GM19239 (cell line): ENCODE measurements around the gene ZNF107.
"Not testable (repeated sequence)": the region's sequence is repeated elsewhere in the genome, so short reads cannot be mapped to it uniquely, and the experiment has no call there.

Source experiments
- DNase-seq: peaks from one replicate; pipeline ENCODE4 v3.0.0; 2011; ENCODE audit warnings: low spot score; ENCODE audit not compliant: insufficient read length
- FAIRE-seq: peaks from 2 replicates; lab custom pipeline; 2011; peaks lifted over from hg19 to GRCh38; lab: Jason Lieb, UNC

The ZNF107 gene

DNA sequence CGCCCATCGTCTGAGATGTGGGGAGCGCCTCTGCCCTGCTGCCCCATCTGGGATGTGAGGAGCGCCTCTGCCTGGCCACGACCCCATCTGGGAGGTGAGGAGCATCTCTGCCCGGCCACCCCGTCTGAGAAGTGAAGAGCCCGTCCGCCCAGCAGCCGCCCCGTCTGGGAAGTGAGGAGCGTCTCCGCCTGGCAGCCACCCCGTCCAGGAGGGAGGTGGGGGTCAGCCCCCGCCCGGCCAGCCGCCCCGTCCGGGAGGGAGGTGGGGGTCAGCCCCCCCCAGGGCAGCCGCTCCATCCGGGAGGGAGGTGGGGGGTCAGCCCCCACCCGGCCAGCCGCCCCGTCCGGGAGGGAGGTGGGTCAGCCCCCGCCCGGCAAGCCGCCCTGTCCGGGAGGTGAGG lies 52.0 kb downstream of the ZNF107 start:
- not testable (repeated sequence) for FAIRE-seq

DNA sequence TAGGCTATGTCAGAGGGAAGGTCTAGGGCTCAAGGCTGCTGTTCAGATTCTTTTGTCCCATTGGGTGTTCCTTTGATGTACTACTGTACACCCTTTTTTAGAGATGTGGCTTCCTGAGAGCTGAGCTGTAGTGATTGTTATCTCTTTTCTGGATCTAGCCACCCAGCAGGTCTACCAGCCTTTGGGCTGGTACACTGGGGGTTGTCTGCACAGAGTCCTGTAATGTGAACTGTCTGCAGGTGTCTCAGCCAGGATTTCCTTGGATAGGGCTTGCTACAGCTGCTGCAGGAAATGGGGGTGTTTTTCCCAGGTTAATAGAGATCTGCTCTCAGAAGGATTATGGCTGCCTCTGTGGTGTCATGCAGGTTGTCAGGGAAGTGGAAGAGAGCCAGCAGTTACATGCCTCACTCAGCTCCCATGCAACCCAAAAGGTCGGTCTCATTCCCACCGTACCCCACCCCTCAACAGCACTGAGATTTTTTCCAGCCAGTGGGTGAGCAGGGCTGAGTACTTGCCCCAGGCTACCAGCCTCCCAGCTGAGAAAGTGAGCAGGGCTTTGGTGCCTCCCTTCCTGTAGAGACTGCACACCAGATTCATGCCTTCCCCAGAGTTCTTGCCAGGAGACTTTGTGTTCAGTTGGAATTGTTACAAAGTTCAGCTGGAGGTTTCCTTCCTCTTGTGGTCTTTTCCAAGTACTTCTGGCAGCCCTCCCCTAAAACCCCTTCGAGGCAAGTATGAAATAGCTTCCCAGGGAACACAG lies 63.3 kb downstream of the ZNF107 start:
- FAIRE-seq (no peak), DNase-seq (no peak)

More for the DNA sequence above, 52.0 kb downstream of the ZNF107 start:
- DNase-seq, result not testable (repeated sequence)

DNA sequence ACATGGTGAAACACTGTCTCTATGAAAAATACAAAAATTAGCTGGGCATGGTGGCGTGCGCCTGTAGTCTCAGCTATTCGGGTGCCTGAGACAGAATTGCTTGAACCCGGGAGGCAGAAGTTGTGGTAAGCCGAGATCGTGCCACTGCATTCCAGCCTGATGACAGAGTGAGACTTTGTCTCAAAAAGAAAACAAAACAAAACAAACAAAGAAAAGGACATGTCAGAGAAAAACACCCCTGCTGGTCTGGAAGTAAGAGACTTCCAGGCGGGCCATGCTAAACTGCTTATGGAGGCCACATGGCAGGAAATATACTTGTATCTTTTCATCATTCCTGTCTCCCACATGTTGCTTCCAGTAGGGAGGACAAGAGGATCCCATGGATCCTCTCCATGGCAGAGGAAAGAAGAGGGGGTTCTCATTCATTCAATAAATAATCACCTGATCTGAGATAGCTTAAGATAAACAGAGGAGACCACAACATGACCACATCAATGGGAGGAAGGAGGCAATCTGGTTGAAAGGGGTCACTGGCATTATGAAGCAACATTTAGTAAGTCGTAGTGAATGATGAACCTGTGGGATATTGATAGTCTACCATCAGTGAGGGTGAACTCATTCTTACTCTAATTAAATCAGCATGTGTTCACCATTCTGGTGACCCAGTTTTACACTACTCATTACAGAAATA lies 67.8 kb downstream of the ZNF107 start:
- DNase-seq, result no peak
- FAIRE-seq, result no peak

DNA sequence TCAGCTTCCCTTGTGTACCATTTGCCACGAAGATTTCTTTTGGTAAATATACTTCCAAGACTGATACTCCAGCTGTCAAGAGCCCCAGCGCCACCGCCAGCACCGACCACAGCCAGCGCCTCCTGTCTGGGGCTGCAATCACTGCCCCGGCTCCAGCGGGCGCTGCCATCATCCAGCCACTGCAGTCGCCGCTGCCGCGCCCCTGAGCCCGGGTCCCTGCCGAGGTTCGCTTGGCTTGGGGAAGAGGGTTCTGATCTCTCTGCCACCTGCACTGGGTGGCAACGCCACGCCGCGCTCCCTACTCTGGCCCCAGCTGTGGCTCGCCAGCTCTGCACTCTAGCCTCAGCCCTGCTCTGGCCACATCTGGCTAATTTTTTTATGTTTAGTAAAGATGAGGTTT lies 70.6 kb downstream of the ZNF107 start:
- no peak for DNase-seq
- no peak for FAIRE-seq

DNA sequence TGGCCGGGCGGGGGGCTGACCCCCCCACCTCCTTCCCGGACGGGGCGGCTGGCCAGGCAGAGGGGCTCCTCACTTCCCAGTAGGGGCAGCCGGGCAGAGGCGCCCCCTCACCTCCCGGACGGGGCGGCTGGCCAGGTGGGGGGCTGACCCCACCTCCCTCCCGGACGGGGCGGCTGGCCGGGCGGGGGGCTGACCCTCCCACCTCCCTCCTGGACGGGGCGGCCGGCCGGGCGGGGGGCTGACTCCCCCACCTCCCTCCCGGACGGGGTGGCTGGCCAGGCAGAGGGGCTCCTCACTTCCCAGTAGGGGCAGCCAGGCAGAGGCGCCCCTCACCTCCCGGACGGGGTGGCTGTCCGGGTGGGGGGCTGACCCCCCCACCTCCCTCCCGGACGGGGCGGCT lies 72.5 kb downstream of the ZNF107 start:
- FAIRE-seq, DNase-seq: not testable (repeated sequence)

DNA sequence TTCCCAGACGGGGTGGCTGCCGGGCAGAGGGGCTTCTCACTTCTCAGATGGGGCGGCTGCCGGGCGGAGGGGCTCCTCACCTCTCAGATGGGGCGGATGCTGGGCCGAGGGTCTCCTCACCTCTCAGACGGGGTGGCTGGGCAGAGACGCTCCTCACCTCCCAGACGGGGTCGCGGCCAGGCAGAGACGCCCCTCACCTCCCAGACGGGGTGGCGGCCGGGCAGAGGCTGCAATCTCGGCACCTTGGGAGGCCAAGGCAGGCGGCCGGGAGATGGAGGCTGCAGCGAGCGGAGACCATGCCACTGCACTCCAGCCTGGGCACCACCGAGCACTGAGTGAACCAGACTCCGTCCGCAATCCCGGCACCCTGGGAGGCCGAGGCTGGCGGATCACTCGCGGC lies 73.0 kb downstream of the ZNF107 start:
- not testable (repeated sequence) for FAIRE-seq, DNase-seq

DNA sequence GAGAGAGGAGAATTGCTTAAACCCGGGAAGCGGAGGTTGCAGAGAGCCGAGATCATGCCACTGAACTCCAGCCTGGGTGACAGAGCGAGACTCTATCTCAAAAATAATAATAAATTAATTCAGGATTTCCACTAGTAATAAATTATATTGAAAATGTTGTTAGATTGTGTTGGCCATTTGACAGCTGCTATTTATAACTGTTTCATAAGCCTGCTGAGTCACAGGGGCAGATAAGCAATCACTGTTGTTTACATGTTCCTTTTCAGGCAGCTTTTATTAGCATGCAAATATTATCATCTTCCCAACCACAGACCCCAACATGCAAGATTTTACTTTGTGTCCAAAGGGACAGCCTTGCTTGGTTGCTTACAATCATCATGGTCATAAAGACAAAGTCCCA lies 78.7 kb downstream of the ZNF107 start:
- no peak for DNase-seq
- no peak for FAIRE-seq

DNA sequence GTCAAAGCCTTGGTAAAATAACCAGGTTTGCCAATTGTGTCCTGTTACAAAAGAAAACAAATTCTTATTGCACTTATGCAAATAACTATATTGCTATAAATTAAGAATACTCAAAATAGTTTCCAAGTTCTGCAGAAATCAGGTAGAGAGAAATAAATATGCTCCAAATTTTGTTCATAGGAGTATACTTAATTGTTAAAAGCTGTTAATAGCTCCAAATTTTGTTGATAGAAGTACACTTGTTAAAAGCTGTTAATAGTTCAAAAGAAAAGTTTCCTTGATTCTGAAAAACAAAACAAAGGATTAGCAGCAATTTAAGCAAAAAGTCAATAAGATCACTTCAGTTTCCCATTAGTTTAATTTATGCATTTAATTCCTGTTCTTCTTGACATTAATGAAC lies 81.9 kb downstream of the ZNF107 start:
- FAIRE-seq (no peak), DNase-seq (no peak)

DNA sequence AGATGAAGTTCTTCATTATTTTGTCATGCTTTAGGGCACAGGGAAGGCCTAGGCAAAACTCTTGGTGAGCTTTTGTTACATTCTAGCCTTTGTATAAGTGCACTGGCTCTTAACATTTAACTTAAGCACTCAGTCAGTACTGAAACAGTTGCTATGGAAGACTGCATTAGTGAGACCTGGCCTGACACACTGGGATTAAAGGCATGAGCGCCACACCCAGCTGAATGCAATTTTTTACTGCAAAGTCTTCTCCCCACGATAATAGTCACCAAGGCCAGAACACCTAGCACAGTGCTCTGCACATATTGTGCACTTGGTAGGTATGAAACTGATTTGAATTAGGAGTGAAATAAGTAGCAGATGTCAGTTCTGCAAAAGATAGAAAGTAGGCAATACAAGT lies 87.1 kb downstream of the ZNF107 start:
- FAIRE-seq (no peak), DNase-seq (no peak)

DNA sequence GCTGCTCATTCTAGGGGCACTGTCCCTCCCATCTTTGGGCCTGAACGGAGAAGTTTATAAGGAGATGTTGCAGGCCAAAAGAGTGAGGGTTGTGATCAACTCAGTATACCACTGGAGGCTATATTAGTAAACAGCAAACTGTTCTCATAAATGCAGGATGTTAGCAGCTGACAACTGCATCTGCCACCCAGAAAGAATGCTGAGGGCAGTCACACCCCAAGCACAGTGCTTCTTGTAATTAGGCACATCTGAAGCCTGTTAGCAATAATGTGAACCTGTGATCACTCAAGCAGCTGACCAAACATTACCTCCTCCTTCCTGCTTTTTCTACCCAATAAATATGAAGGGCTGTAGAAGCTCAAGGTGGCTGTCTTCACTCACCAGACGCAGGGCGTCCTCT lies 89.9 kb downstream of the ZNF107 start:
- DNase-seq (no peak), FAIRE-seq (no peak)

DNA sequence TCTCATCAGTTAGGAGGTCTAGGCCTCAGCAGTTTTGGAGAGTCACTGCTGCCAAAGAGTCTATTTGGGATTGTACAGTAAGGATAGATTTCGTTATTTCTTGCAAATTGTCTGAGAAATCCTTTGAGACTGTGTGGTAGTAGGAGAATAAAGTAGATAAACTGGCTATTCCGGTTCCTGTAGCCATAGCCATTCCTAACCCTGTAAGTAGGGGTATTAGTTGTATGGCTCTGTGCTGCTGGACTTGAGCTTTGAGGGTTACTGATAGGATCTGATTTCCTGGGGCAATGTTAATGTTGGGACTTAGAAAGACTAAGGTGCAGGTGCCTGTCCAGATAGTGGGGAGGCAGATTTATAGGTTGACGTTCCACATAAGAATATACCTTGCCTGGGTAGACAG lies 92.2 kb downstream of the ZNF107 start:
- no peak for FAIRE-seq
- DNase-seq, result no peak
